Activated CD4-positive, alpha-beta T cell treated with anti-CD3 and anti-CD28 coated beads for 48 hours (primary cell): ENCODE measurements around the gene ARCN1.

Experiments
- DNase-seq: peaks from one replicate; pipeline ENCODE4 v3.0.0-alpha.2; 2020

ARCN1 gene

DNA sequence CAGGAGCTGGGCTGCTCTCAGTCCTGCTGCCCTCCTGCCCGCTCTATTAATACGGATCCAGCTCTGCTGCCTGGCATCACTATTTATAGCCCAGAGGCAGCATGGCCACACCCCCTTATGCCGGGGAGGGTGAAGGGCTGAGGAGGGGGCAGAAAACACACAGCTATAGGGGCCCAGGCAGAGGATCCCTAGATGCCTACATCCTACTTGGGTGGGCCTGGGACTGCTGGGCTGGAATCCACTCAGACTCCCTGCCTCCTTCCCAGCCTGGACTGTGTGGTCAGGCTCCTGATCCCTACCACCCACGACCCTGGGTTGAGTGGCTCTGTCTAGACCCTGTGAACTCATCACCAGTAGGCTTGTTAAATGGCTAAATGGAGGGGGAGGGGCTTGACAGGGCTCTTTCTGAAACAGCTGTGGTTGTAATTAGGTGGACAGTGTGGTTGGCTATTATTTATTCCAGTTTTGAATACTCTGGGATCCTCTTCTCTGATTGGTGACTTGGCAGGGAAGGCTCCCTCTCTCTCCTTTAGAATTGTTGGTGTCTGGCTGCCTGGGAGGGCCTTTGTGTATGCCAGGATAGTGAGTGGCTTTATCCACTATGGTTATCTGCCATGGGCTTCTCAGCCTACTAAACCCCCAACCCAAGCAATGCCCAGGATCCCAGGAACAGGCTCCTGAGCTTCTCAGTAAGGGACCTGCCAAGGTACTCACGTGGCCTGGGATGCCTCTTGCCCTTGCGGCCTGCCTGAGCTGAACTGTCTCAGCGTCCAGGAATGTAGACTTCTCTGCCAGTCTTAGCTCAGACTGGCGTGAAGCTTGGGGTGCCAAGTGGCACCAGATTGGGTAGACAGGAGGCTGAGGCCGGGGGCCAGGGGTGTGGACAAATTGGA lies 50.4 kb downstream of the ARCN1 start:
- DNase-seq = no peak

DNA sequence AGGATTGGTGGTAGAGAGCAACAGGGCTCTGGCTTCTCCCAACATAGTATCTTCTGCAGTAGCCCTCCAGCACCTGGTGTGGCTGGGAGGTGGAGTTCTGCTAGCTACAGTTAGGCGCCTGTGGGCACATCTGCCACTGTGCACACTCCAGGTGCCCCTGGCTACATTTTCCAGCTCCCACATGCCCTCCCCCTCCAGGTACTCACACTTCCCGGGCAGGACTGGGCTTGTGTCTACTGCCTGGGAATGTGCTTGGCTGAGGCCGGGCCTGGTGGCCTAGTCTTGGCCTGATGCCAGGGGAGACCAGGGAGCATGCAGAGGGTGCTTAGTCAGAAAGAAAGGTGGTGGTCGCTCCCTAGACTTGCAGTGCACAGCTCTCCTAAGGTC lies 51.1 kb downstream of the ARCN1 start:
- DNase-seq = no peak

DNA sequence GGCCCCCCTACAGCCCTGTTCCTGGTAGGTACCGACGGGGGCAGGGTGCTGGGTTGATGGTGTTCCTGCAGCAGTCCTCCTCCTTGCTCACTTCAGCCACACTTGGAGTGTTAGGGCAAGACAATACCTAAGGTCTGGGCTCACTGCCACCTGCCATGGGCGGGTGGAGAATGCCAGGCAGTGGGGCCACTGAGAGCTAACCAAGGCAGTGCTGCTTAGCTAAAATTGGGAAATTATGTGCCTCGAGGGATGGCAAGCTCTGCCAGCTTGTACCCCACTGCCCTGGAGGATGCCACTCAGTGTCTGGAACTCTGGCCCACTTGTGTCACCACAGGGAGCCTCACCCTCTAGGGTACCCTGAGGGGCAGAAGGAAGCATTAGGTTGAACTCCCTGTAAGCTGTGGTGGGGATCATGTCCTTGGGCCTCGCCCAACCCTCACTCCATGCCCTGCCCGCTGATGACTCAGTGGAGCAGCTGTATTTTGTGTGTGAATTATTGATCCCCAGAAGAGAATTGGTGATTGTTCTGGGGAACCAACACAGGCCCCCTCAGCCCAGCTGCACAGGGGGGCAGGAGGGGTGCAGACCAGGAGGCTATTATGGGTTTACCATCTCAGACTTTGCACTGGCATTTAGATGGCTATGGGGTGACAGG lies 53.0 kb downstream of the ARCN1 start:
- DNase-seq = no peak

DNA sequence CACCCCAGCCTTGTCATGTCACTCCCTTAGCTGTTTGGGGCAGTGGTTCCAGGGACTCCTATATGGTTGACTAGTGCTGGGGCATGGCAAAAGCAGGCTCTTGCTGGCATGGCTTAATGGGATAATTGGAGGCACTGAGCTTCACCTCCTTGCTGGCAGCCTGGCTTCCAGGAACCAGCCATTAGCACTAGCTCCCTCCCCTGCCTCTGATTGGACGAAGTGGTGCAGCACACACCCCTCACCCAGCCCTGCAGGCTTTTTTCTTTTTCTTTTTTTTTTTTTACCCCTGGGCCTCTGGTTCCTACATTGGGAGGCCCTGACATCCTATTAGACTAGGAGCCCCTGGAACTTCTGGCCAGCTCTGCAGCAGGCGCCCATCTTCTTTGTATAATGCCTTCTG lies 53.8 kb downstream of the ARCN1 start:
- DNase-seq = no peak

DNA sequence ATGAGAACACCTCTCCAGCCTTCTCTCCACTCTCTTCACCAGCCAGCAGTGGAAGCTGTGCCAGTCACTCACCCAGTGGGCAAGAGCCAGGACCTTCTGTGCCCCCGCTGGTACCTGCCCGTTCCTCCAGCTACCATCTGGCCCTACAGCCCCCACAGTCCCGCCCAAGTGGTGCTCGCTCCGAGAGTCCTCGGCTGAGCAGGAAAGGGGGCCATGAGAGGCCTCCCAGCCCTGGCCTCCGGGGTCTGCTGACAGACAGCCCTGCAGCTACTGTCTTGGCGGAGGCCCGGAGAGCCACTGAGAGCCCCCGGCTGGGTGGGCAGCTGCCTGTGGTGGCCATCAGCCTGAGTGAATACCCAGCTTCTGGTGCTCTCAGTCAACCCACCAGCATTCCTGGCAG lies 55.4 kb downstream of the ARCN1 start:
- no peak for DNase-seq

DNA sequence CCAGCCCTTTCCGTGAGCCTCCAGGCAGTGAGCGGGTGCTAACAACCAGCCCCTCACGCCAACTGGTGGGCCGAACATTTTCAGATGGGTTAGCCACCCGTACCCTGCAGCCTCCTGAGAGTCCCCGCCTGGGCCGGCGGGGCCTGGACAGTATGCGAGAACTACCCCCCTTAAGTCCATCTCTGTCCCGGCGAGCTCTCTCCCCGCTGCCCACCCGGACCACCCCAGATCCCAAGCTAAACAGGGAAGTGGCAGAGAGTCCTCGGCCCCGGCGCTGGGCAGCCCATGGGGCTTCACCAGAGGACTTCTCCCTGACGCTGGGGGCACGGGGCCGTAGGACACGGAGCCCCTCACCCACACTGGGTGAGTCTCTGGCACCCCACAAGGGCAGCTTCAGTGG lies 55.8 kb downstream of the ARCN1 start:
- no peak for DNase-seq

DNA sequence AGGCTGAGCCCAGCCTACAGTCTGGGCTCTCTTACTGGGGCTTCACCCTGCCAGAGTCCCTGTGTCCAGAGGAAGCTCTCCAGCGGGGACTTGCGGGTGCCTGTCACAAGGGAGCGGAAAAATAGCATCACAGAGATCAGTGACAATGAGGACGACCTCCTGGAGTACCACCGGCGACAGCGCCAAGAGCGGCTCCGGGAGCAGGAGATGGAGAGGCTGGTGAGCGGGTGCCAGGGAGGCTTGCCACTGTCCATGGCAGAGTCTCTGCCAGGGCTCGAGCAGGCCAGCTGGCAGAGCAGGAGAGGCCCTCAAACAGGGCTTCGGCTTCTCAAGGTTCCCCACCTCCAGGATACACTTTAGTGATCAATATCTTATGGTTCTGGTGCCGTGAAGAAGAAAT lies 56.2 kb downstream of the ARCN1 start:
- no peak for DNase-seq

DNA sequence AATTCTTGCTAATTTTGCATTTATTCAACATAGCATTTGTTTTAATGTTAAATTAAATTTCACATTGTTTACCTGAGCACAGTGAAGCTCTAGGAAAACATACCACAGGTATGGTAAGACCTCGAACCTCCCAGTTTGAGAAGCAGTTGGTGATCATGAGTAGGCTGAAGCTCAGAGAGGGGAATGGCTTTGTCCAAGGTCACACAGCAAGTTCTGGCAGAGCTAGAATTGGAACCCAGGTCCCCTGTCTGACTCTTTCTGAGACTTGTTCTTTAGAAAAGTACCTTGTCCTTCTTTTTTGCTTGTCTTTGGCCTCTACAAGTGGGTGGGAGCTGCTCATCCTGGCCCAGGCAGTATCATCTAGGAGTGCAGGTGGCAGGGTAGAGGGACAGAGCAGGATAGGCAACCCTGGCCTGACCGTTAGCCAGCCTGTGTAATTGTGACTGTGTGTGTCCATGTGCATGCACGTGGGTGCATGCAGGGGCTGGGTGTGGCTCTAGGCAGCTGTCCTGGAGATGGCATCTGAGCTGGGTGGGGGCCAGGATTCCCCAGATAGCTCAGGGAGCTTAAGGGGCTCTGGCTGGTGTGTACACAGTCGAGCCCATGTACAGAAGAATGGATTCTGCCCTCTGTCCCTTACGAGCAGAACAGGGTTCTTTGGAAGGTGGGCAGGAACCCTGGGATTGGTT lies 56.8 kb downstream of the ARCN1 start:
- no peak for DNase-seq

DNA sequence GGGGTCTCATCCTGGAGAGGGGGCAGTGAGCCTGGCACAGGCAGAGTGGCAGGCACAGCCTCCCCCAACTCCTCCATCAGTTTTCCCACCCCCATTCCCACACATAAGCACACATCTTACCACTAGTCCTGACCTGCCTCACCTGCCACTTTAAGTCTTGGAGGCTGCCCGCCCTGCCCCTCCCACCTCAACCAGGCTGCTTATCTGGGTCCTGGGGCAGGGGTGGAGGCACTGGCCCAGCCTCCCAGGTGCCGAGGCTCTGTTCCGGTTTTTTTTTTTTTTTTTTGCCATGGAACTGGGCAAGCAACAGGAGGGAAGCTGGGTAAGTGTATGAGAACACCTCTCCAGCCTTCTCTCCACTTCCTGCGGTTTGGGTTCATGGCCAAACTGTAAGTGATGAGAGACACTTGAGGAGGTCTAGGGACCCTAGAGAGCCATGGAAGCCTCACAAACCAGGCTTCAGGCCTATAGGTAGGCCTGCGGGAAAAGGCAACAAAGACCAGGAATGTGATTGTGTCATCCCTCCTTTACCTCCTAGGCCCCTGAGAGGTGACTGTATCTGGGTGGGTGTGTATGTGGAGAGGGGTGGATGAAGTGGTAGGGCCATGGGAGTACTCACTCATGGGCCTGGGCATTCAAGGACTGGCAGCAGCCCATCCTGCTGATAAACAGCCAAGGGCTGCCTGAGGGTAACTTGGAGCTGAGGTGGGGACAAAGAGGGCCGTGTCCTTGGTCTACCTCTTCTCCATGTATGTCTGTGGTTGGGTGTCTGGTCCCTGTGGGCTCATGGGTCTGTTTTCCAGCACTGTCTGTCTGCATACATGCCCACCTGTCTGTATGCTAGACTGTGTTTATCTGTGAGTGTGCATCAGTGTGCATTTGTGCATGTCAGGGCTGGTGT lies 57.8 kb downstream of the ARCN1 start:
- no peak for DNase-seq

DNA sequence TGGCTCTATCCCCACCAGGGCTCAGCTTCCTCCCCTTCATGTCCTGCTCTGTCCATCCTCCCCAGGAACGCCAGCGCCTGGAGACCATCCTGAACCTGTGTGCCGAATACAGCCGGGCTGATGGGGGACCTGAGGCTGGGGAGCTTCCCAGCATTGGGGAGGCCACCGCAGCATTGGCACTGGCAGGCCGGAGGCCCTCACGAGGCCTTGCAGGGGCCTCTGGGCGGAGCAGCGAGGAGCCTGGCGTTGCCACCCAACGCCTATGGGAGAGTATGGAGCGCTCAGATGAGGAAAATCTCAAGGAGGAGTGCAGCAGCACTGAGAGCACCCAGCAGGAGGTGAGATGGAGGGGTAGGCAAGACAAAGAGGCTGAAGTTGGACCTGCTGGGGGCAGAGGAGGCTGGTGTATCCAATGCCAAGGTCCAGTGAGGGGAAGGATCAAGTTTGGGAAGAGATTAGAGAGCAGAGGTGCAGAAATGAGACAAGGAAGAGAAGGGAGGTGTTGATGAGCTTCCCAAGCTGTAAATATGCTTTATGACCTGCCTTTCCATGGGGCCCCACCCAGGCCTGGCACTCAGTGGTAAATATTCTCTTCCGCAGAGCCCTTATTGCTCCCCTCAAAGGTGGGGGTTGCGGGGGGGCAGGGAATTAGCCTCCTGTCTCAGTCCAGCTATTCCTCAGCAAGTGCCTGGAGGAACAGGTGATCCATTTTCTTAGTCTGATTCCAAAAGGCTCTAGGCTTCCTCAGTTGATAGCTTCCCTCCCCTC lies 59.1 kb downstream of the ARCN1 start:
- no peak for DNase-seq

DNA sequence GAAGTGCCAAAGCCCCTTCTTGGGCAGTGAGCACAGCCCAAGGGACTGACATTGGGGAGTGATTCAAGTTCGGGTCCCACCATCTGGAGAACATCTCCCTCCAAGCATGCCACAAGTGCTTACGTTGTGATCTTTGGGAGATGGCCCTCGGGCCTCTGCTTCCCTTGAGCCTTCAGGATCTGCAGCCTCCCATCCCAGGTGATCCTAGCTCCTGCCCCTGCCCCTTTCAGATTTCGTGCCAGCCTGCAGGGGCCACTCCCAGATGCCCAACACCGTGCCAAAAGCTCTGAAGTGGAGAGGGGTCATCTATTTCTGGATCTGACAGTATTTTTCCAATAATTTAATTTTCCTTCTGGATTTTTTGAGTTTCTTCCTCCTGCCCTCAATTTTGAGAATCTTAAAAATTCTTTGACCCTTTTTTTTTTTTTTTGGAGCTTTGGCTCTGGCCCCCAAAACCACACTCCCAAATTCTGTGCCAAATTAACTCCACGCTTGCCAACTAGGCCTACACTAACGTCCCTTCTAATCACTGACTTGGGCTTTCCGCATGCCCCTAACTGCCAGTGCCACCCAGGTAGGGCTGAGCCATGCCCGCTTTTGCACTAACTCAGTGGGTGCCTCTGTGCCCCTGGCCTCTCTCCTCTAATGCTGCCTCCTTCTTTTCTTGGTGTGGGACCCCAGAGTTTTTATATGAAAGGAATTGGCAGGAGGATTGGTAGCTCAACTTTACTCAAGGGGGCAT lies 60.5 kb downstream of the ARCN1 start:
- no peak for DNase-seq

DNA sequence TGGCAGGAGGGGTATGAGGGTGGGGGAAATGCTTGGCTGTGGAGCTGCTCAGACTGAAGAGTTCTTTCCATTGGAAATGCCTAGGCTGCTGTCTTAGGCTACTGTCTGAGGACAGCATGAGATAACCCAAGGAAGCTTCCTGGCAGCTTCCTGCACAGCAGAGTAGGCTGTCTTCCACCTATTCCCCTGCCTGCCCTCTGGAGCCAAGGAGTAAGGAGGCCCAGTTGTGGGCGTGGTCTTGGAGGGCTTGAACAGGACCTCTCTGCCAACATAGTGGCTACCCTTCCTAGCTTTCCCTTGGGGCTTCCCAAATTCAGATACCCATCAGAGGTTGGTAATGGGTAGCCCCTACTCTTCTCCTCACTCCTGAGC lies 61.1 kb downstream of the ARCN1 start:
- no peak for DNase-seq

DNA sequence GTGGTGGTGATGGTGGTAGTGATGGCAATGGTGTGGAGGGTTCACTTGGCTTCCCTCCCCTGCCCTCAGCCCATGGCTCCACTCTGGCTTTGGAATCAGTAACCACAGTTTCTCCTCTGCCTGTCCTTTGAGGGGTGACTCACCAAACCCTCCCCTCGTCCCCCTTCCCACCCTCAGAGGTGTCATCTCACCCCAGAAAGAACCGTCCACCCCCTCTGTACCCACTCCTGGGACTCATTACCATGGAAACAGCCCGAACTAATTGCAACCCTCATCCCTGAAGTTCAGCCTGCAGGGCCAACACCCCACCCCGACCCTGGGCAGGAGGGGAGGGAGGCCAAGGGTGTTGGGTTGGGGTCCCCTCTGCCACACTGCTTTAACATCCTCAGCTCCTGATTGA lies 61.8 kb downstream of the ARCN1 start:
- no peak for DNase-seq

DNA sequence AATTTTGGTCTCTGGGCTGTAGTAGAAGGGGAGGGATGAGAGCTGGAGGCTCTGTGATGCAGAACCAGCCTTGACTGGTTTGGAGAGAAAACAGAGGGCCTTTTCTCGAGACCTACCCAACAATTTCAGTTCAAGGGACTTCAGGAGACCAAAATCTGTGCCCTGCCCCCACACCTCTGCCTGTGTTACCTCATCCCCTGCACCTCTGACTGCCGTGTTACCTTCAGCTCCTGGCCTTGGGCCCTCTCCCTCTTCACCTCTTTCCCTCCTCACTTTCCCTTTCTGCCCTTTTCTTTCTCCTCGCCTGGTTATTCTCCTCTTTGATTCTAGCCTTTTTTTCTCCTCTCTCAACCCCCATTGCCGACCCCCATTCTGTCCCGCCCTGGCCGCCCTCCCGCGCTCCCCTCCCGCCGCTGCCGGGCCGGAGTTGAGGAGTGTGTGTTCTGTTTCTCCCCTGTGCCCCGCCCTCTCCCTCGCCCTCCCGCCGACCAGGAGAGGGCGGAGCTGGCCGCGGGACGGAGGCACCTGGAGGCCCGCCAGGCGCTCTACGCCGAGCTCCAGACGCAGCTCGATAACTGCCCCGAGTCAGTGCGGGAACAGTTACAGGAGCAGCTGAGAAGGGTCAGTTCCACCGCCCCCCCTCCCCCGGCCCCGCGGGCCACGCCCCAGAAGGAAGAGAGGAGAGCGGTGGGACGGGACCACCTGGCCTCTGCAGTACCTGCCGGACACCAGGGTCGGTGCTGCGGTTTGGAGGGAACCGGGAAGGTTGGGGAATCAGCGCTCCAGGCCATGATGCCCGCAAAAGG lies 62.4 kb downstream of the ARCN1 start:
- DNase-seq = peak; percentile 18

DNA sequence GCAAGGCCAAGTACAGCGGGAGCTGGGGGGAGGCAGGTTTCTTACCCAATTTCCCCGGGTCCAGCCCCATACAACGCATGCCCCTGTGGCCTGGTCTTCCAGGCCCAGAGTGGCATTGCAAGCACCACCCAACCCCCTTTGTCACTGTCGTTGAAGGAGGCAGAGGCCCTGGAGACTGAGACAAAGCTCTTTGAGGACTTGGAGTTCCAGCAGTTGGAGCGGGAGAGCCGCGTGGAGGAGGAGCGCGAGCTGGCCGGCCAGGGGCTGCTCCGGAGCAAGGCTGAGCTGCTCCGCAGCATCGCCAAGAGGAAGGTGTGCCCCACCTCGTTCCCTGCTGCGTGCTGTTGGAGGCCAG lies 63.0 kb downstream of the ARCN1 start:
- DNase-seq = no peak

DNA sequence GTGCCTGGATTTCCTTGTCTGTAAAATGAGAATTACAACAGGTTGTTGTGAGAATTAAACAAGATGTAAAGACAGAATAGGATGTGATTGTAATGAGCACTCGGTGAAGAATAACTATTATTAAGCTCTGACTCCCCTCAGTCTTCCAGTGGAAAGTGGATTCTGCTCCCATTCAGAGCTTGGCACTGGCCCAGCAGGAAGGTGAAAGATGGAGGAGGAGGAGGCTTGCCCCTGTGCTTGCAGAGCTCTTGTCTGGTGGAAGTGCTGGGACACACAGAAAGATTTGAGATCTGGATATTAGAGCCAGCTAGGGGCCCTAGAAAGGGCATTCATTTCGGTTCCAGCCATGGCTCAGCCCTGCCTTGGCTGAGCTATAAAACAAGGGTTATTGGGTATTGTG lies 63.4 kb downstream of the ARCN1 start:
- no peak for DNase-seq

DNA sequence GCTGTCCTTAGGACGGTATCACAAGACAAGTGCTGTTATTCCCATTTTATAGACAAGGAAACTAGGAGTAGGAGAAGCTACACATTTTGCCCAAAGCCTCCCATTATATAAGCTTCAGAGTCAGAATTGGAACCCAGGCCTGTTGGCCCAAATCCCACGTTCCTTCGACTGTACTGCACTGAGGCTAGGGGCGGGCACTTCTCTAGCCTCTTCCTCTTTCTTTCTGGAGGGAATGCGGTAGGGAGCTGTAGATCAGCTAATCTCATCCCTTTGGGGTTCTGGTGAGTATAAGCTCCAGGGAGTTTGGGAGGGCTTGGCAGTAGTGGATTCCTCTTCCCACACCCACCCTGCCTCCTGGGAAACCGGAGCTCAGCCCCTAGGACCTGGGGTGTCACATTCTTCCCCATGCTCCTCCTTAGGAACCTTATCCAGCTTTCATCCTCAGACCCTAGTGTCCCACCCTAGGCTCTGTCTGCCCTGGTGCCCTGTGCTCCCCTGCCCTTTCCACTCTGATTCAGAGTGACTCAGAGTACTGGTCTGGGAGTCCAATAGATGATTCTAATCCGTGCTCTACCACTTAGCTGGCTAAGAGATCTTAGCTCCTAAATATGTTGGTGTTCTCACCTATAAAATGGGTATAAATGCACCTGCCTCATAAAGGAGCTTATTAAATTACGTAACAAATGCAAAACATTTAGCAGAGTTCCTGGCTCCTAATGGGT lies 64.5 kb downstream of the ARCN1 start:
- DNase-seq = no peak

DNA sequence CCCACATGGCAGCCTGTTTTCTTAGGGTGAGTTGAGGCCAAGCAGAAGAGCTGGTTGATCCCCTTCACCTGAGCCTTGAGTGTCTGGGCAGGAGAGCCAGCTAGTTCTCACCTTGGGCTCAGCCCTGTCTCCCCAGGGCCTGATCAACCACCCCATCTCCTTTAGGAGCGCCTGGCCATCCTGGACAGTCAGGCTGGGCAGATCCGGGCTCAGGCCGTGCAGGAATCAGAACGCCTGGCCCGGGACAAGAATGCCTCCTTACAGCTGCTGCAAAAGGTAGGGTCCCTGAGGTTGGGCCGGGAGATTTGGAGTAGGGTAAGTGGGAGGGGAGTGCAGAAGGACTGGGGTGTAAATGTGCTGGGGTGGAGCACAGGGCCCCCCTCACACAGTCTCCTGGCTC lies 66.5 kb downstream of the ARCN1 start:
- no peak for DNase-seq

DNA sequence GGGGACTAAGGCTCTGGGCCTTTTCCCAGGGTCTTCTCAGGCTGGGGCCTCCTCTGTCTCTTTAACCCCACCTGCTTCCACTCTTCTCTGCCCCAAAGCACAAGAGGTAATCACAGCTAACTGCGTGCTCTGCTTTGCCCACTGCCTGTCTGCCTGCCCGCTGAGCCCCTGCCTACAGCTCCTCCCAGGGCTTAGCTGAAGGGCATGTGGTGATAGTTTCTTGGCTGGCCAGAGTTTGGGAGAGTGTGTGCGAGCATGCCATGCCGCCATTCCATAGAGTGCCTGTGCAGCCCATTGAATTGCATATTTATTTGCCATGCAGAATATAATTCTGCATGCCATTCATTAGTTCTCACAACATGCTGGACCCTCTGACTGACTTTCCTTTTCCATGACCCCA lies 67.7 kb downstream of the ARCN1 start:
- DNase-seq = no peak
